Measurements from ENCODE around the gene HSPA5. TPM values are rescaled to one million over a fixed set of nuclear protein-coding genes. Genes with fewer than 3 reads are reported as not detected.
"Not testable (repeated sequence)": the region's sequence is repeated elsewhere in the genome, so short reads cannot be mapped to it uniquely, and the experiment has no call there.

The HSPA5 gene
- total and polyA plus RNA-seq, 2 of the 4 experiments (the other 2 are of a cell fraction) = 118 to 419 TPM

DNA sequence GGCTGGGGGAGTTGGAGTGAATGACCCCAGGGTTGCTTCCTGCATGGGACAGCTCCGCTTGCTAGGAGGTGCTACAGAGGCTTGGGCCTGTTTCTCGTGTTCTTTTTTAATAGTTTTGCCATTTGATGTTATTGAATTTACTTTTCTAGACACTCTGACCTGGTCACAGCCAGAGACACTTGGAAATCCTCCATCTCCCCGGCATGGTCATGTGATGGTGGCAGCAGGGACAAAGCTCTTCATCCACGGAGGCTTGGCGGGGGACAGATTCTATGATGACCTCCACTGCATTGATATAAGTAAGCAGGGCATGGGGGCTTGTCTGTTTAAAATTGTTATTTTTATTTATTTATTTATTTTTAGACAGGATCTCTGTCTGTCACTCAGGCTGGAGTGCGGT is 13.4 kb downstream of the HSPA5 start:
- in situ Hi-C loops (cut with MboI; ENCODE audit: low sequenced_read_pairs) = no loop called here
- no TSS peak for BruUV-seq (replicated peaks)
- POLR2A ChIA-PET (ENCODE audit: unreplicated experiment) = no interaction called here
- WGBS, 2 experiments (ENCODE audit: extremely low coverage in 2 of 2, insufficient read length in 1 of 2) = no CpG with 5 or more reads among the region's 6 CpGs
- Histone ChIP-seq H2AFZ (replicated peaks; ENCODE audit: low read length, poor library complexity) (no peak overlapping the region), H4K8ac (ENCODE audit: low read depth in 2 of 2, low read length in 2 of 2) (no peak overlapping the region), H3K9me1 (ENCODE audit: insufficient read depth, low read length) (no peaks in the 10 kb centered on the region), H2BK5ac (ENCODE audit: low read depth, low read length, poor library complexity, severe bottlenecking) (no peak overlapping the region), H3K14ac (replicated peaks; ENCODE audit: low read depth, low read length) (no peak overlapping the region), H4K91ac (ENCODE audit: insufficient read depth, low read depth, low read length) (no peak overlapping the region), H4K20me1 (ENCODE audit: insufficient read depth, low read length) (no peaks in the 10 kb centered on the region), H3K4me2 (ENCODE audit: low read depth, low read length) (no peak overlapping the region), H3K4ac (ENCODE audit: low read depth, low read length) (no peak overlapping the region), H2BK20ac (ENCODE audit: low read depth, low read length) (no peak overlapping the region), H2BK120ac (ENCODE audit: low read depth, low read length) (no peak overlapping the region), H3K79me1 (ENCODE audit: low read depth in 1 of 2, low read length in 2 of 2) (peaks cover 0 to 5% of the 10 kb centered on the region in 2 experiments; a peak in 2 of 4 replicates), H3K9me3 (ENCODE audit: control insufficient read depth, insufficient read depth, low read length) (no peaks in the 10 kb centered on the region), H2AK9ac (replicated peaks; ENCODE audit: low read depth, low read length, poor library complexity) (no peak overlapping the region), H2BK15ac (ENCODE audit: low read depth, low read length) (no peak overlapping the region), H3K23ac (ENCODE audit: low read depth, low read length) (no peak overlapping the region), H3K18ac (ENCODE audit: low read depth, low read length) (no peak overlapping the region), H3K9ac (ENCODE audit: low read depth, low read length) (no peak overlapping the region), H4K5ac (ENCODE audit: low read depth, low read length) (no peak overlapping the region), H3K56ac (ENCODE audit: extremely low read depth, insufficient read depth, low read length) (no peak overlapping the region), H3K27me3 (ENCODE audit: control insufficient read depth, insufficient read depth, low read length) (no peaks in the 10 kb centered on the region), H2AK5ac (ENCODE audit: low read depth, low read length) (no peak overlapping the region), H3K4me3 (ENCODE audit: insufficient read depth, low read depth, low read length) (no peak overlapping the region), H3K27ac (ENCODE audit: insufficient read depth, low read length) (no peak overlapping the region), H3K4me1 (ENCODE audit: control insufficient read depth, insufficient read depth, low read length) (no peaks in the 10 kb centered on the region), H3K36me3 (ENCODE audit: control insufficient read depth, insufficient read depth, low read length) (peaks cover 16% of the 10 kb centered on the region)
- dilution Hi-C loops (cut with HindIII; ENCODE audit: low sequenced_read_pairs, unreplicated experiment) = no loop called here
- ATAC-seq (ENCODE audit: low read depth) = no peak
- no peak for DNase-seq
- intact Hi-C loops (cut with micrococcal nuclease) = no loop called here
- TF ChIP-seq NFE2L2 (IDR thresholded peaks at IDR 0.05; ENCODE audit: low read depth, low read length) (no peak), RCOR1 (IDR thresholded peaks at IDR 0.05; ENCODE audit: insufficient replicate concordance, low read length) (no peak), FOS (IDR thresholded peaks at IDR 0.05; ENCODE audit: low read depth, low read length) (no peak), MXI1 (IDR thresholded peaks at IDR 0.05; ENCODE audit: borderline replicate concordance, low read depth, low read length) (no peak), RFX5 (IDR thresholded peaks at IDR 0.05; ENCODE audit: low read depth, low read length) (no peak), RAD21 (IDR thresholded peaks at IDR 0.05; ENCODE audit: low read length) (no peak)
- TF ChIP-seq, protein P1, sequence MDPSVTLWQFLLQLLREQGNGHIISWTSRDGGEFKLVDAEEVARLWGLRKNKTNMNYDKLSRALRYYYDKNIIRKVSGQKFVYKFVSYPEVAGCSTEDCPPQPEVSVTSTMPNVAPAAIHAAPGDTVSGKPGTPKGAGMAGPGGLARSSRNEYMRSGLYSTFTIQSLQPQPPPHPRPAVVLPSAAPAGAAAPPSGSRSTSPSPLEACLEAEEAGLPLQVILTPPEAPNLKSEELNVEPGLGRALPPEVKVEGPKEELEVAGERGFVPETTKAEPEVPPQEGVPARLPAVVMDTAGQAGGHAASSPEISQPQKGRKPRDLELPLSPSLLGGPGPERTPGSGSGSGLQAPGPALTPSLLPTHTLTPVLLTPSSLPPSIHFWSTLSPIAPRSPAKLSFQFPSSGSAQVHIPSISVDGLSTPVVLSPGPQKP (IDR thresholded peaks at IDR 0.05; ENCODE audit: borderline replicate concordance, low read depth, low read length) = no peak
- CTCF ChIA-PET = no interaction called here

DNA sequence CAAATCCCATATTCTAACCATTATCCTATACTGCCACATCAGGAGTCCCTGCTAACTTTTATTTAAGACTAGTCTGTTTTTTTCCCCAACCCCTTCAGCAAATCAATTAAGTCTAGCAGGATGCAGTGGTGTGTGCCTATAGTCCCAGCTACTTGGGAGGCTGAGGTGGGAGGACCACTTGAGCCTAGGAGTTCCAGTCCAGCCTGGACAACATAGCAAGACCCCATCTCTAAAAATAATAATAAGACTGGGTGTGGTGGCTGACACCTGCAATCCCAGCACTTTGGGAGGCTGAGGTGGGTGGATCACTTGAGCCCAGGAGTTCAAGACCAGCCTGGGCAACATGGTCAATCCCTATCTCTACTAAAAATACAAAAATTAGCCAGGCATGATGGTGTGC is 16.3 kb downstream of the HSPA5 start:
- H2BK15ac ChIP-seq (ENCODE audit: low read depth, low read length); POLR2A ChIA-PET (ENCODE audit: unreplicated experiment); H3K23ac ChIP-seq (ENCODE audit: low read depth, low read length); DNase-seq; in situ Hi-C loops (cut with MboI; ENCODE audit: low sequenced_read_pairs); H3K9me3 ChIP-seq (ENCODE audit: control insufficient read depth, insufficient read depth, low read length); H3K4me2 ChIP-seq (ENCODE audit: low read depth, low read length); dilution Hi-C loops (cut with HindIII; ENCODE audit: low sequenced_read_pairs, unreplicated experiment); H2BK5ac ChIP-seq (ENCODE audit: low read depth, low read length, poor library complexity, severe bottlenecking); H3K56ac ChIP-seq (ENCODE audit: extremely low read depth, insufficient read depth, low read length); H3K9me1 ChIP-seq (ENCODE audit: insufficient read depth, low read length); H3K4me3 ChIP-seq (ENCODE audit: insufficient read depth, low read depth, low read length); H4K20me1 ChIP-seq (ENCODE audit: insufficient read depth, low read length); H2BK20ac ChIP-seq (ENCODE audit: low read depth, low read length); intact Hi-C loops (cut with micrococcal nuclease); ATAC-seq (ENCODE audit: low read depth); H4K91ac ChIP-seq (ENCODE audit: insufficient read depth, low read depth, low read length); H4K5ac ChIP-seq (ENCODE audit: low read depth, low read length); H3K4ac ChIP-seq (ENCODE audit: low read depth, low read length); H3K9ac ChIP-seq (ENCODE audit: low read depth, low read length); H3K18ac ChIP-seq (ENCODE audit: low read depth, low read length); CTCF ChIA-PET; H3K79me1 ChIP-seq (ENCODE audit: low read depth in 1 of 2, low read length in 2 of 2); H3K27me3 ChIP-seq (ENCODE audit: control insufficient read depth, insufficient read depth, low read length); H2AK5ac ChIP-seq (ENCODE audit: low read depth, low read length); H3K4me1 ChIP-seq (ENCODE audit: control insufficient read depth, insufficient read depth, low read length); H2AK9ac ChIP-seq (replicated peaks; ENCODE audit: low read depth, low read length, poor library complexity); H3K27ac ChIP-seq (ENCODE audit: insufficient read depth, low read length); BruUV-seq (replicated peaks); H3K14ac ChIP-seq (replicated peaks; ENCODE audit: low read depth, low read length); H4K8ac ChIP-seq (ENCODE audit: low read depth in 2 of 2, low read length in 2 of 2); H2AFZ ChIP-seq (replicated peaks; ENCODE audit: low read length, poor library complexity); H2BK120ac ChIP-seq (ENCODE audit: low read depth, low read length): not testable (repeated sequence)
- peaks cover 14% of the 10 kb centered on the region for H3K36me3 ChIP-seq (ENCODE audit: control insufficient read depth, insufficient read depth, low read length)
